Measurements from ENCODE around the gene LRG1.

LRG1 gene

DNA sequence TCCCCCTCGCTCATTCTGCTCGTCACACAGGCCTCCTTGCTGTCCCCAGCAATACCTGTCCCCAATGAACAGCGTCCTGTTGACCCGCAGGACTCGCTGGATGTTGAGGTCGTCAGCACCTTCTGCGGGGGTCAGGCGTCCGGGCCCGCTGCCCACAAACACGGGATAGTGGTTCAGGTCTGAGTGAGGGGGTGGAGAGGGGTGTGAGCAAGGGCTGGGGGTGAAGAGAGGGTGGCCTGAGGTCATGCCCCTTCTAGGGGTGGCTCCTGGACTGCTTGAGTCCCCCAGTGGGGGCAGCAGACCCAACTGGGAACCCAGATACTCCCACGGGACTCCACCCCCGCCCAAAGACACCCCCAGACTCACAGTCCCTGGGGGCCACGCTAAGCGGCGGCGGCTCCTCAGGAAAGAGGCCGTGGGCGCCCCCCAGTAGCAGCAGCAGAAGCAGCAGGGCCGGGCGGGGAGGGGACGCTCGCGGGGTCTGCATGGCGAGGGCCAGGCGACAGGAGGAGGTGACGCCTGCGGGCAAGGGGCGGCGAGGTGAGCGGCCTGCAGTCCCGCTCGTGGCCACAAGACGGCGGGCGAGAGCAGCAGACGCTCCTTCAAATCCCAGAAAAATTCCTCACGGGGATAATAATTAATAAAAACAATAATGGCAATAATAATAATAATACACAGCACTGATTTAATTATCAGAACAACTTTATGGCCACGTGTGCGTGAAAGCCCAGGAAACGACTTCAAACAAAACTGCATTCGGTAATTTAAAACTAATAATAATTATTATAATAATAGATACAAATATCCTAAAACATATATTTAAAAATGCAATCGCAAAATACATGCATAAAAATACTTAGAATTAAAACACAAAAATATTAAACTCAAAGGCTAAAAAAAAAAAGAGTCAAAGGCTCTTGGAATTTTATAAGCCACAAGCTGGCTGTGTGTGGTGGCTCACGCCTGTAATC is 18.4 kb upstream of the LRG1 start:
- ATAC-seq (ENCODE audit: low read depth) = no peak
- no peaks in the 10 kb centered on the region for H3K4me1 ChIP-seq (ENCODE audit: insufficient read depth, poor library complexity, severe bottlenecking)
- H3K36me3 ChIP-seq (ENCODE audit: low read depth) = no peaks in the 10 kb centered on the region
- no peaks in the 10 kb centered on the region for H3K27me3 ChIP-seq (ENCODE audit: insufficient read depth, poor library complexity, severe bottlenecking)
- peak; percentile 90 for TF ChIP-seq CTCF (IDR thresholded peaks at IDR 0.05; ENCODE audit: poor library complexity, severe bottlenecking)
- no peak overlapping the region for H3K4me3 ChIP-seq (ENCODE audit: severe bottlenecking)
- no peak for DNase-seq (ENCODE audit: low spot score)
- no peaks in the 10 kb centered on the region for H3K9me3 ChIP-seq (ENCODE audit: severe bottlenecking)
- no peak overlapping the region for H3K27ac ChIP-seq (ENCODE audit: poor library complexity, severe bottlenecking)

- peak; percentile 44; the same call in 2 of the 3 replicates for ATAC-seq (ENCODE audit: low read depth)
- Histone ChIP-seq H3K27ac (ENCODE audit: poor library complexity, severe bottlenecking) (no peak overlapping the region), H3K4me1 (ENCODE audit: insufficient read depth, poor library complexity, severe bottlenecking) (no peaks in the 10 kb centered on the region), H3K4me3 (ENCODE audit: severe bottlenecking) (no peak overlapping the region), H3K36me3 (ENCODE audit: low read depth) (no peaks in the 10 kb centered on the region), H3K9me3 (ENCODE audit: severe bottlenecking) (no peaks in the 10 kb centered on the region), H3K27me3 (ENCODE audit: insufficient read depth, poor library complexity, severe bottlenecking) (no peaks in the 10 kb centered on the region)
- TF ChIP-seq CTCF (IDR thresholded peaks at IDR 0.05; ENCODE audit: poor library complexity, severe bottlenecking) = no peak
- peak; percentile 56 for DNase-seq (ENCODE audit: low spot score)
These were observed 17.5 kb upstream of the LRG1 start for GRCh38 chr19:4557144-4557970.

- DNase-seq (ENCODE audit: low spot score) = no peak
- H3K9me3 ChIP-seq (ENCODE audit: severe bottlenecking) = no peaks in the 10 kb centered on the region
- no peaks in the 10 kb centered on the region for H3K27me3 ChIP-seq (ENCODE audit: insufficient read depth, poor library complexity, severe bottlenecking)
- peak; percentile 54 for ATAC-seq (ENCODE audit: low read depth)
- TF ChIP-seq CTCF (IDR thresholded peaks at IDR 0.05; ENCODE audit: poor library complexity, severe bottlenecking) = no peak
- no peak overlapping the region for H3K4me3 ChIP-seq (ENCODE audit: severe bottlenecking)
- H3K4me1 ChIP-seq (ENCODE audit: insufficient read depth, poor library complexity, severe bottlenecking) = no peaks in the 10 kb centered on the region
- no peaks in the 10 kb centered on the region for H3K36me3 ChIP-seq (ENCODE audit: low read depth)
- no peak overlapping the region for H3K27ac ChIP-seq (ENCODE audit: poor library complexity, severe bottlenecking)
These were observed 16.8 kb upstream of the LRG1 start for GRCh38 chr19:4556597-4557127.

GRCh38 chr19:4555657-4556561 is 16.1 kb upstream of the LRG1 start:
- Histone ChIP-seq H3K4me3 (ENCODE audit: severe bottlenecking) (no peak overlapping the region), H3K36me3 (ENCODE audit: low read depth) (no peaks in the 10 kb centered on the region), H3K4me1 (ENCODE audit: insufficient read depth, poor library complexity, severe bottlenecking) (no peaks in the 10 kb centered on the region)

More at GRCh38 chr19:4555657-4556561, 16.1 kb upstream of the LRG1 start:
- TF ChIP-seq CTCF (IDR thresholded peaks at IDR 0.05; ENCODE audit: poor library complexity, severe bottlenecking) = no peak
- DNase-seq (ENCODE audit: low spot score) (no peak), ATAC-seq (ENCODE audit: low read depth) (peak; percentile 55)
- Histone ChIP-seq H3K9me3 (ENCODE audit: severe bottlenecking) (no peaks in the 10 kb centered on the region), H3K27ac (ENCODE audit: poor library complexity, severe bottlenecking) (no peak overlapping the region), H3K27me3 (ENCODE audit: insufficient read depth, poor library complexity, severe bottlenecking) (no peaks in the 10 kb centered on the region)

All from RWPE2 (cell line).